Measurements from ENCODE around the gene C2CD3. TPM values are rescaled to one million over a fixed set of nuclear protein-coding genes. Genes with fewer than 3 reads are reported as not detected.

The C2CD3 gene
- total and polyA plus RNA-seq, 4 donors, result 3.1 to 14.5 (median 6.7) TPM

GRCh38 chr11:74171630-74171968 is 797 bp upstream of the C2CD3 start:
- 3% methylated on average over 5 of the region's 5 CpGs for WGBS
- DNase-seq (ENCODE audit: low spot score), result no peak
- Histone ChIP-seq H3K36me3 (ENCODE audit: control insufficient read depth in 4 of 4, insufficient read depth in 3 of 4, low read depth in 1 of 4, low read length in 3 of 4) (peaks cover 1 to 11% (median 7%) of the 10 kb centered on the region in 4 donors), H3K4me1 (ENCODE audit: control insufficient read depth in 4 of 4, insufficient read depth in 4 of 4, low read length in 3 of 4) (peaks cover 5 to 22% (median 16%) of the 10 kb centered on the region in 4 donors), H3K9ac (ENCODE audit: low read depth in 1 of 2, low read length in 2 of 2) (peak overlapping the region; percentile 85 to 87), H3K9me3 (ENCODE audit: control insufficient read depth in 4 of 4, low read length in 3 of 4) (no peaks in the 10 kb centered on the region), H3K27me3 (ENCODE audit: control insufficient read depth in 4 of 4, insufficient read depth in 4 of 4, low read length in 3 of 4) (no peaks in the 10 kb centered on the region), H3K27ac (ENCODE audit: low read depth in 1 of 2, low read length in 2 of 2) (peak overlapping the region; percentile 88 to 92), H3K4me3 (ENCODE audit: low read depth in 1 of 3, low read length in 3 of 3) (peak overlapping the region; percentile 71 to 90 (median 80))
- TF ChIP-seq, protein P1, sequence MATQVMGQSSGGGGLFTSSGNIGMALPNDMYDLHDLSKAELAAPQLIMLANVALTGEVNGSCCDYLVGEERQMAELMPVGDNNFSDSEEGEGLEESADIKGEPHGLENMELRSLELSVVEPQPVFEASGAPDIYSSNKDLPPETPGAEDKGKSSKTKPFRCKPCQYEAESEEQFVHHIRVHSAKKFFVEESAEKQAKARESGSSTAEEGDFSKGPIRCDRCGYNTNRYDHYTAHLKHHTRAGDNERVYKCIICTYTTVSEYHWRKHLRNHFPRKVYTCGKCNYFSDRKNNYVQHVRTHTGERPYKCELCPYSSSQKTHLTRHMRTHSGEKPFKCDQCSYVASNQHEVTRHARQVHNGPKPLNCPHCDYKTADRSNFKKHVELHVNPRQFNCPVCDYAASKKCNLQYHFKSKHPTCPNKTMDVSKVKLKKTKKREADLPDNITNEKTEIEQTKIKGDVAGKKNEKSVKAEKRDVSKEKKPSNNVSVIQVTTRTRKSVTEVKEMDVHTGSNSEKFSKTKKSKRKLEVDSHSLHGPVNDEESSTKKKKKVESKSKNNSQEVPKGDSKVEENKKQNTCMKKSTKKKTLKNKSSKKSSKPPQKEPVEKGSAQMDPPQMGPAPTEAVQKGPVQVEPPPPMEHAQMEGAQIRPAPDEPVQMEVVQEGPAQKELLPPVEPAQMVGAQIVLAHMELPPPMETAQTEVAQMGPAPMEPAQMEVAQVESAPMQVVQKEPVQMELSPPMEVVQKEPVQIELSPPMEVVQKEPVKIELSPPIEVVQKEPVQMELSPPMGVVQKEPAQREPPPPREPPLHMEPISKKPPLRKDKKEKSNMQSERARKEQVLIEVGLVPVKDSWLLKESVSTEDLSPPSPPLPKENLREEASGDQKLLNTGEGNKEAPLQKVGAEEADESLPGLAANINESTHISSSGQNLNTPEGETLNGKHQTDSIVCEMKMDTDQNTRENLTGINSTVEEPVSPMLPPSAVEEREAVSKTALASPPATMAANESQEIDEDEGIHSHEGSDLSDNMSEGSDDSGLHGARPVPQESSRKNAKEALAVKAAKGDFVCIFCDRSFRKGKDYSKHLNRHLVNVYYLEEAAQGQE (IDR thresholded peaks at IDR 0.05), result no peak
- TF ChIP-seq RXRA (IDR thresholded peaks at IDR 0.05), result no peak
- no peak for TF ChIP-seq CTCF (IDR thresholded peaks at IDR 0.05; ENCODE audit: low read depth, low read length, missing input control)
- no peak for TF ChIP-seq FOXA1 (IDR thresholded peaks at IDR 0.05)
- TF ChIP-seq, protein P2, sequence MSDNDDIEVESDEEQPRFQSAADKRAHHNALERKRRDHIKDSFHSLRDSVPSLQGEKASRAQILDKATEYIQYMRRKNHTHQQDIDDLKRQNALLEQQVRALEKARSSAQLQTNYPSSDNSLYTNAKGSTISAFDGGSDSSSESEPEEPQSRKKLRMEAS (IDR thresholded peaks at IDR 0.05), result no peak
- TF ChIP-seq, protein P3, sequence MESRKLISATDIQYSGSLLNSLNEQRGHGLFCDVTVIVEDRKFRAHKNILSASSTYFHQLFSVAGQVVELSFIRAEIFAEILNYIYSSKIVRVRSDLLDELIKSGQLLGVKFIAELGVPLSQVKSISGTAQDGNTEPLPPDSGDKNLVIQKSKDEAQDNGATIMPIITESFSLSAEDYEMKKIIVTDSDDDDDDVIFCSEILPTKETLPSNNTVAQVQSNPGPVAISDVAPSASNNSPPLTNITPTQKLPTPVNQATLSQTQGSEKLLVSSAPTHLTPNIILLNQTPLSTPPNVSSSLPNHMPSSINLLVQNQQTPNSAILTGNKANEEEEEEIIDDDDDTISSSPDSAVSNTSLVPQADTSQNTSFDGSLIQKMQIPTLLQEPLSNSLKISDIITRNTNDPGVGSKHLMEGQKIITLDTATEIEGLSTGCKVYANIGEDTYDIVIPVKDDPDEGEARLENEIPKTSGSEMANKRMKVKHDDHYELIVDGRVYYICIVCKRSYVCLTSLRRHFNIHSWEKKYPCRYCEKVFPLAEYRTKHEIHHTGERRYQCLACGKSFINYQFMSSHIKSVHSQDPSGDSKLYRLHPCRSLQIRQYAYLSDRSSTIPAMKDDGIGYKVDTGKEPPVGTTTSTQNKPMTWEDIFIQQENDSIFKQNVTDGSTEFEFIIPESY (IDR thresholded peaks at IDR 0.05), result no peak
- no peak for TF ChIP-seq JUND (IDR thresholded peaks at IDR 0.05)
- TF ChIP-seq TAF1 (conservative IDR thresholded peaks at IDR 0.05), result no peak
- TF ChIP-seq HNF4A (conservative IDR thresholded peaks at IDR 0.05), result no peak
- no peak for TF ChIP-seq FOXA2 (IDR thresholded peaks at IDR 0.05)
- no peak for TF ChIP-seq GABPA (IDR thresholded peaks at IDR 0.05 in 1 of 2, conservative IDR thresholded peaks at IDR 0.05 in 1 of 2)
- TF ChIP-seq SP1 (IDR thresholded peaks at IDR 0.05), result no peak
- TF ChIP-seq EGR1 (IDR thresholded peaks at IDR 0.05; ENCODE audit: low read depth in 2 of 2), result no peak
- no peak for TF ChIP-seq YY1 (IDR thresholded peaks at IDR 0.05)
- TF ChIP-seq, protein P4, sequence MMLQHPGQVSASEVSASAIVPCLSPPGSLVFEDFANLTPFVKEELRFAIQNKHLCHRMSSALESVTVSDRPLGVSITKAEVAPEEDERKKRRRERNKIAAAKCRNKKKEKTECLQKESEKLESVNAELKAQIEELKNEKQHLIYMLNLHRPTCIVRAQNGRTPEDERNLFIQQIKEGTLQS (IDR thresholded peaks at IDR 0.05), result no peak
- no peak for TF ChIP-seq NR2F2 (IDR thresholded peaks at IDR 0.05)
- no peak for TF ChIP-seq HNF4G (IDR thresholded peaks at IDR 0.05)
- no peak for TF ChIP-seq RAD21 (IDR thresholded peaks at IDR 0.05)

Measured in liver (tissue), 9 donors.